Esophagus squamous epithelium (tissue), 4 donors: ENCODE data around the gene TREH.

Experiments used
- CTCF ChIP-seq, 6 experiments: fragments of 450-650 bp in 4 of 6; fragments of 200-600 bp in 2 of 6; sonication (generic) in 2 of 6; IDR thresholded peaks; one replicate each; pipeline ENCODE4 v1.5.1; 2016 to 2019; ENCODE audit warnings: antibody characterized with exemption in 6 of 6, mild to moderate bottlenecking in 4 of 6, moderate library complexity in 4 of 6
- POLR2A ChIP-seq, 4 donors: fragments of 450-650 bp; IDR thresholded peaks; one replicate each; pipeline ENCODE4 v1.6.1; 2017; ENCODE audit warnings: antibody characterized with exemption in 4 of 4, mild to moderate bottlenecking in 4 of 4, moderate library complexity in 3 of 4

GRCh38 chr11:118651820-118652219, 27.6 kb downstream of the TREH start:
- TF ChIP-seq POLR2A (IDR thresholded peaks at IDR 0.05) (no peak), CTCF (IDR thresholded peaks at IDR 0.05) (no peak)
